Inferior parietal cortex (tissue), 1 donor: Measurements from ENCODE around the gene F11R.
"Not testable (repeated sequence)": the region's sequence is repeated elsewhere in the genome, so short reads cannot be mapped to it uniquely, and the experiment has no call there.

Experiments used
- DNase-seq: peaks from one replicate; pipeline ENCODE4 v3.0.0-alpha.2; 2016; ENCODE audit errors: extremely low spot score

F11R gene

DNA sequence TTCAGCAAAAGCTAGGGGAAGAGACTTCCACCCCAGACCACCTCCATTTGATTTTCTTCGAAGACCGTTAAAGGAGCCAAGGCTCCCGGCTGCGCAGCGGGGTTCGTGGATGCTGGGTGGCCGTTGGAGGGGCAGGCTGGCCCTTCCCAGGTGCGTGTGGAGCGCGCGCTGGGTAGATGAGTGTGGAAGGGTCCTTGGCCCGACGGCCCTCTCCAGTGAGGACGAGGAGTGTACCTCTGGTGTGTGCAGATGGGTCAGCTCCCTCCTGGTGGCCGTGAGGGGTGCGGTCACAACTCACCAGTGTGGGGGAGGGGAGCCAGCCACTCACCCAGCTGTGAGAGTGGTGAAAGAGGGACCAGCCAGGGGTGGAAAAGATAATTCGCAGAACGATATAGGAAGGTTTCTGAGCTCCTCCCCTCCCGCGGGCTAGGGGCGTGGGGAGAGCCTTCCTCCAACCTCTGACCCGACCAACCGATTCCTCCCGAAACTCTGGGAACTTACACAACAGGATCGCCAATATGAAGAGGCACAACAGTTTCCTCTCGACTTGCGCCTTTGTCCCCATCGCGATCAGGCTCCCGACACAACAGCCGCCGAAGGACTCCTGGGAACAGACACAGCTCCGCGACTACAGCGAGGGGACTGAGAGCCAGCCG lies at the start of gene F11R:
TSS of gene F11R (minus strand) at position 644 of the 656 bp plus-strand sequence. CDS start at position 565, 79 bp downstream.
- peak; percentile 47 for DNase-seq

DNA sequence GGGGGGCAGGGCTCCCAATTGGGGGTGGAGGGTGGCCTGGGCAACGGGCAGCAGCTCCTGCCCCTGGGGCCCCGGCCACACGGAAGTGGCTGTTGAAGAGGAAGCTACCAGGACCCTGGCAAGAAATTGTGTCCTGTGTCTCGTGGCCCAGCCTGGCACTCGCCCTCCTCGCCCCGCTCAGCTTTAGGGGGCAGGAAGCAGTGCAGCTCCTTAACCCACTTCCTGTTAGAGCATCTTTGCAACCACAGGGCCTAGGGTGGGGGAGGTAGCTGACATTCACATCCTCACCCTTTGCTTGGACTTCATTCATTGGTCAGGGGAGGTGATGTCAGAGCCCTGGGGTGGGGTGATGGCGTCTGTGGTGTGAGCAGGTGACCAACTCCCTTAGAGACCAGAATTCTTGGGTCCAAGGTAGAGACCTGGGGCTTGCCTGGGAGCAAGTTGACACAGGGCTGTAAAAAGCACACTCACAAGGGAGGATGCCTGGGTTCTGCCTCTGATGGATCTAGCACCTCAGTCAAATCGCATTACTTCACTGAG lies 48.8 kb upstream of the F11R start, which contains the start of gene ARHGAP30:
TSS of gene ARHGAP30 (minus strand) at position 161 of the 540 bp plus-strand sequence. CDS start 267 bp downstream, outside the sequence.
- DNase-seq: no peak

DNA sequence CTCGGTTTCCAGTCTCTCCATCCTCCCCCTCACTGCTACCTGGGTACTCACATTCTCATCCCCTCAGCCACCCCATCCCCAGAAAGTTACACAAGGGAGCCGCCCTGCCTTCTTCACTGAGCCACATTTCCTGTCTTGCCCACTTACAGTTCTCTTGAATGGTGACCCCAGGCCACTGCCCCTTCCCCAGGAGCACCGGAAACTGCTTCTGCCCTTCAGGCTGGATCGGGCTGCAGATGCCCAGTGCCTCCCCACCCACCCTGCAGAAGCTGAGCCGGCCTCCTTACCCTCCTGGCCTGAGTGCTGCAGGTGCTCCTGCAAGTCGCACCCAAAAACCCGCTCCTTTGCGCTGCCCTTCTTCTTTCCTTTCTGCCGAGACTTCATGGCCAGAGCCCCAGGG lies 48.3 kb upstream of the F11R start:
- DNase-seq: no peak

DNA sequence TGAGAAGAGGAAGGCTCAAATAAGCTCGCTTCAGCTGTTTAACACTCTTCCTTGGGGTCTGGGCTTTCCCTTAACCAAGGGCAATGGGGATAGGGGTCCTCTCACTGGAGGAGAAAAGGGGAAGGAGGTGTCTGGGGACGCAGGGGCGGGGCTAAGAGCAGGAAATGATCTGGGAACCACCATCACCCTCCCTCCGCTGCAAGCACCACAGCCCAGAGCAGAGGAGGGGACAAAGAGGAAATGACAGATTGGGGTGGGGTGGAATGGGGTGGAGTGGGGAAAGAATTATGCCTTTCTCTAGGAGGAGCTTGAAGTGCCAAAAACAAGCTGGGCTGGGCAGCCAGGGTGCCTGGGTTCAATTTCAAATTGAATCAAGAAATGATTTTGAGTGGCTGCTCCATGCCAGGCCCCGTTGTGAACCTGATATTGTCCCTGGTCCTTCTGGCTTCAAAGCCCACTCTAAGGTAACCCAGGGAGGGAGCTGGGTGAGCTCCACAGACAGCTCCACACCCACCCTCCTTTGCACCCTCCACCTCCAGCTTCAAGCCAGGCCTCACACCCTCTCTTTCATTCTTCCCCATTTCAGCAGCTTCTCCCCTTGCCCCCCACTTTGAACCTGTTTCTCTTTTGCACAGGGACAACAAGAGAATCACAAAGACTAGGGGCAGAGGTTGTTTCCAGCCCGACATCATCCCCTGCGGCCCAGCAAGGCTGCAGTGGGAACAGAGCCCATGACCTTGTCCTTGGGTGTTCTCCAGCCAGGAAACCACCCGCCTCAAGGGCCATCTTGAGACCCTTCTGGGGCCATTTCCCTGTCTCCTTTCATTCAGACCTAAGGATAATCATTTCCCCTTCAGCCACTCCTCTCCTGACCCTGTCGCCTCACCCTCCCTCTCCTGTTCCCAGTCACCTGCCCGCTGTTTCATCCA lies 47.6 kb upstream of the F11R start:
- DNase-seq: no peak

DNA sequence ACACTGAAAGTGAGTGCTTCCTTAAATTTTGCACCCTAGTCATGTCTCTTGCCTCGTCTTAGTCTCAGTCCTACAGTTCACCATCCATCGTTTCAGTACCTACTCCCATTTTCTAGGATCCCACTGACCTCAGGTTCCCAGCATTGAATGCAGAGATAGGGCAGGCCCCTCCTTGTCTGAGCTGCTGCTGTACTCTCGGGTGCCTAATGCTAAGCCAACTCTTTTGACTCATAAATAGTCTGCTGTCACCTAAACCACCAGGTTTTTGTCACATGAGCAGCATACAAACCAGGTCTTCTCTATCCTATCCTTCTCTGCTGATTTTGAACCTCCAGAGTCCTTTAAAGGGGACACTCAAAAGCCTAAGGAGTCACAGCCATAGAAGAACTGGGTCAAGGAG lies 45.7 kb upstream of the F11R start:
- no peak for DNase-seq

DNA sequence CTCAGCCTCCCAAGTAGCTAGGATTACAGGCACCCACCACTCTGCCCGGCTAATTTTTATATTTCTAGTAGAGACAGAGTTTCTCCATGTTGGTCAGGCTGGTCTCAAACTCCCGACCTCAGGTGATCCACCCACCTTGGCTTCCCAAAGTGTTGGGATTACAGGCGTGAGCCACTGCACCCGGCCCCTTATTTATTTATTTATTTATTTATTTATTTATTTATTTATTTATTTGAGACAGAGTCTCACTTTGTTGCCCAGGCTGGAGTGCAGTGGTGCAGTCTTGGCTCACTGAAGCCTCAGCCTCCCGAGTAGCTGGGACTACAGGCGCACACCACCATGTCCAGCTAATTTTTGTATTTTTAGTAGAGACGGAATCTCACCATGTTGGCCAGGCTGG lies 44.7 kb upstream of the F11R start:
- DNase-seq: not testable (repeated sequence)

DNA sequence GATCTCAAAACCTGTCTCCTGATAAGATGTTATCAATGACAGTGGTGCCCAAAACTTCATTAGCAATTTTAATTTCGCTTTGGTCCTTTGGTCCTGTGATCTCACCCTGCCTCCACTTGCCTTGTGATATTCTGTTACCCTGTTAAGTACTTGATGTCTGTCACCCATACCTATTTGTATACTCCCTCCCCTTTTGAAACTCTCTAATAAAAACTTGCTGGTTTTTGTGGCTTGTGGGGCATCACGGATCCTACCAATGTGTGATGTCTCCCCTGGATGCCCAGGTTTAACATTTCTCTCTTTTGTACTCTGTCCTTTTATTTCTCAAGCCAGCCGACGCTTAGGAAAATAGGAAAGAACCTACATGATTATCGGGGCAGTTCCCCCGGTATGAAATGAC lies 43.0 kb upstream of the F11R start:
- DNase-seq: not testable (repeated sequence)

DNA sequence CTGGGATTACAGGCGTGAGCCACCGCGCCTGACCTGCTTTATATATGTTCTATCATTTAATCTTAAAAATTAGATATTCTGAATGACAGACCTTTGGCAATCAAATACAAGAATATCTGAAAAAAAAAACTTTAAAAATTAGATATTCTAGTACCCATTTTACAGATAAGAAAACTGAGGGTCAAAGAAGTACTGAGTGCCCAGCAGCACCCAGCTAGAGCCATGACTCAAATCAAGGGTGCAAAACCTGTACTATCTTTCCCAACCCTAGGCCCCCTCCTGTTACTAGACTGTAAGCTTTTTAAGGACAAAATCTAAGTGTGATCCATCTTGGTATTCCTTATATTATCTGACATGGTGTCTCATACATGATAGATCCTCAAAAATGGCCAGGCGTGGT lies 40.5 kb upstream of the F11R start:
- no peak for DNase-seq

DNA sequence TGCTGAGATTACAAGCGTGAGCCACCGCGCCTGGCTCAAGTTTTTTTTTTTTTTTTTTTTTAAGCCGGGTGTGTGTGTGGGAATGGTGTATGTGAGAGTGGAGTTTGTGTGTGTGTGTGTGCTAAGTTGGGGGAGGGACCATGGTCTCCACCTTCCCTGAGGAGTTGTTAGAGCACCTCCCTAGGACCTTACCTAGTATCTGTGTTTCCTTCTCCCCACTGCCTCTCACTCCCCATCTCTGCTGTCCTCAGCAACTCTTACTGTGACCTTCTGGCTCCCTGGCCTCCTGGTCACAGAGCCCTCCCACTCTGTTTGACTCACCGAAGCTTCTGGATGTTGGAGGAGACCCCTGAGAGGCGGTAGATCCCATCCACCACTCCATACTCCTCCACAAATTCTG lies 38.3 kb upstream of the F11R start:
- no peak for DNase-seq

DNA sequence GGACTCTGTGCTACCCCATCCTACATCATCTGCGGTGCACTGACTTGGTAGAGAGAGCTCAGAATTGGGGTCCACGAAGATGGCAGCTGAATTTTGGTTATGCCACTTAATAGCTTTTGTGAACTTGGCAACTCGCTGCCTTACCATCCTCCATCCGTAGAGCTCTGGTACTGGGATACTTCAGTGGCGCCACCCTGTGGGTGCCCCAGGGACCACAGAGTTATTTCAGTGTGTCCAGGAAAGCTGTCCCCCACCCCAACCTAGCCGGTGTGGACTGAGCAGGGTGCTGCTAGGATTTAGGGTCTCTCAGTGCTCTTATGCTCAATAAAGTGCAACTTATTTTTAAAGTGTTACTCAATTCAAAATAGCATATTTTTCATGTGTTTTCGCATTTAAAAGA lies 33.9 kb upstream of the F11R start:
- no peak for DNase-seq

DNA sequence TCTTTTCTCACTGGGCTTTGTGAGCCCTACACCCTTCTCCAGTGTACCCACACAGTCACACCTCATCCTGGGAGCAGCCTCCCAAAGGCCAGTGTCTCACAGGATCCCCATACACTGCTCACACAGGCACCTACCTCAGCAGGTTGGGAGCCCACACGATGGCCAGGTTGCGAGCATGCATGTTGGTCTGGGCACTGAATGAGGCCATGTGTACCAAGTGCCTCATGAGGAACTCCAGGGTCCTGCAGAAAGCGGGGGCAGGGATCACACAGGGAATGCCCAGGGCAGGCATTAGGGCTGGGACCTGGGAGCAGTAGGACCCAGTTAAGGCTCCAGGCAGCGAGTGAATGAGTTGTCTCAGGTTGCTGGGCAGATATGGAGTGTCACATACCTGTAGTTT lies 33.3 kb upstream of the F11R start:
- DNase-seq: no peak

DNA sequence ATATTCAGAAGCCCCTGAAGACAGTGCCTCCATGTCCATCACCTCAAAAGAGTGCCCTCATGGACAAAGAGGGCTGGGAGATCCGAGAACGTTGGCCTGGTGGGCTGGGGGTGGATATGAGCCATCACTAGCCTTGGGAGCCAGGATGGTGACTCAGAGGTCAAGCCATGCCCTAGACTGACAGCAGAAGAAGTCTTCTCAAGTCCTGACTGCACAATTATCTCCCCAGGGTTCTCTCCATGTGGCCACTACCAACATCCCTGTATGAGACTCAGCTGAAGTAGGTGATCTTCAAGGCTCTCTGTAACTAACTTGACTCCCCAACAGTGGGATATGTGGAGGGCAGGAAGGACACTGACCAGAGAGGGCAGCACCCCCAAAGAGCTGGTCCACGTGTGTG lies 31.9 kb upstream of the F11R start:
- no peak for DNase-seq

DNA sequence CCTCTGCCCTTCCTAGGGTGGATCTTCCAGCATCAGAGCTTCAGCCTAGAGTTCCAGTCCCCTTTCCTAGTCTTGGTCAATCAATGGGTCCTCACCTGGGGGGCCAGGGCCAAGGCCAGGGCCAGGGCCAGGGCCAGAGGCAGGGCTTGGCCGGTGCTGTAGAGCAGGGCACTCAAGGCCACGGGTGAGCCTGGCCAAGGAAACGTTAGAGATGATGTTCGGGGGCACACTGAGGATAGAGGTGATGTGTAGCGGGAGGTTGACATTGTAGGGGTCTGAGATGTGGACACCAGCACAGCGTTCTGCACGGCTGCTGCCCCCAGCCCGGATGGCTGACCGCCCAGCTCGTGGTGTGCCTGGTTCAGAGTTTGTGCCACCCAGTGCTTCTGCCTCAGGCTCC lies 30.3 kb upstream of the F11R start:
- DNase-seq: no peak

DNA sequence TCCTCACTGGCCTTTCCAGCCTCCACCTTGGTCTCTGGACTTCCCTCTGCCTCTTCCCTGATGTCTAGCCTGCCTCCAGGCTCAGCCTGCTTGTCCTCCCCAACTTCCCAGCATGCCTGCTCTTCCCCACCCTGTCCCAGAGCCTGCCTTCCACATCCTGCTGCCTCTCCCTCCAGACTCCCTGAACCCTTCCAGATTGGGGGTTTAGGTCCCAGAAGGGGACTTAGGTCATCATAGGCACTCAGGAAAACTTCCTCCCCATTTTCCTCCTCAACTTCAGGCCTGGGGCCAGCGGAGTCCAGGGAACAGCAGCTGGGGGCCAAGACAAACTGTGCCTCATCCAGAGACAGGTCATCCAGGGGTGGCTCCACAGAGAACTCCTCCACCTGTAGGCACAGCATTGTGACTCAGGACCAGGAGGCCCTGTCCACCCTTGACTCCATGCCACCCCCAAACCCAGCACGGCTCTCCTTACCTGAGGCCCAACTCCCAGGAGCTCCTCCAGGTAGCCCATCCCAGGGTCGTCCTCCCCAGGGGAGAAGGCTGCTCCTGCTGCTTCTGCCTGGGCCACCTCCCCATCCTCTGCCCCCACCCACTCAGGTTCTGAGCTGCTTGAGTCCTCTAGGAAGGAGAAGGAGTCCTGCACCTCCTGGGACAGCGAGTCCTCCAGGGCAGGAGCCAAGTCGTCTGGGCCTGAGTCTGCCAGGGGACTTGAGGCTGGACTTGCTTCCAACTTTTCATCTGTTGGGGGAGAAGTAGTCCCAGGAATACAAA lies 28.2 kb upstream of the F11R start:
- DNase-seq: no peak

DNA sequence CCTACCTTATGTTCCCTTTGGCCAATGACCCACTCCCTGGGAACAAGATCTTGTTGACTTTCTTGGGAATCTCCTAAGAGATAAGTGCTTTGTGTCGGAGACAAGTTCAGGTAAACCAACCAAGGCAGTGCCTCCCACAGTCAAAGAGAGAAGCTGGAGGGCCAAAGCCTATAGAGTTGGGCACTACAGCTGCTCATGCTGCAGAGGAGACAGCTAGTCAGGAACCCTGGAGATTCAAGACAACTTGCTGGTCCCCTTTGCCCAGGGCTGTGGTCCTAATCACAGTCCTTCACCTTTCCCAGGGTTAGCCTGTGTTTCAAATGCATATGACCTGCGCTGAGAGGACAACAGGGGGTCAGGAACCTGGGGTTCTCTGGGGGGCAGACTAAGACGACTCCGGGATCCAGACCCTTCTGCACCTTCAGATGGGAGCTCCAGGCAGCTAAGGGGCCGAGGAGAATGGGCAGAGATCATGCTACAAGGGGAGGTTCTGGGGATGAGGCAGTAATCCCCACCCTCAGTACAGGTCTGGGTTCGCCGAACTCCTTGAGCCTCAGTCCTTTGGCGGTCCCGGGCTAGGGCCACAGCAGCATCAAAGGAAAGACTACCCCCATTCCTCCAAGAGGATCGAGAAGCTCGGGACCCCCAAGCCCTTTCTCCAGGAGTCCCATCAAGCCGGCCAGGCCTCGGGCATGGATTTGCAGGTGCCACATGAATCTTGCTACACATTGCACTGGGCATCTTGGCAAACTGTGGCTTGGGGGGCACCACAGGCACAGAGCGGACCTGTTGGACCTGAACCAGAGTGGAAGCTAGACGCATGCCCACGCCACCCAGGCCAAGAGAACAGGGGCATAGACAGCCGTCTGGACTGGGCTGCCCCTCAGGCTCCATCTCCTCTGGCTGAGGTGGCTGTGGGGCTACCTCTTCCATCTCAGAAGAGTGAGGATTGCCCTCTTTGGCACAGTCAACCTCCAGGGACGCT lies 26.8 kb upstream of the F11R start:
- DNase-seq: no peak

DNA sequence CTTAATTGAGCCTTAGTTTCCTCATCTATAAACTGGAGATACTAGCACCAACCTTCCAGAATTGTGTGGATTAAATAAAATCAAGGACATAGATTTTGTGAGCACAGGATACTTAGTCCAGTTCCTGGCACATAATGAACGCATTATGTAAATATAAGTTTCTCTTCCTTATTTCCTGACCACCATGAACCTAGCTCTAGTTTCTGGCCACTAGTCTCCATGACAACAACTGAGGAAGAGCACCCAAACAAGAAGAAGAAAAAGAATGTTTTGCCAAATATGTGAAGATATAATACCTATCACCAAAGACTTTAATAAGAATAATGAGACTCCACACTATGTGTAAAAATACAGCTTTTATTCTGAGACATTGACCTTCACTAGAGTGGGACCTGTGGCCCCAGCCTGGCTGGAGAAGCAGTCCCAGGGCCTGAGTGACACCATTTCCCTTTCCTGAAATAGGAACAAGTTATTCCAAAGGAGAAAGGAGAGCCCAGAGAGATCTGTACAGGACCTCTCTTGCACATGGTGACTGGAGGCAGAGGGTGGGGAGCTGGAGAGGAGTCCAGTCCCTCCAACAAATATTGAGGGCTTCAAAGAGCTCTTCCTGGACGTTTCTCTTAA lies 25.8 kb upstream of the F11R start:
- DNase-seq: no peak

DNA sequence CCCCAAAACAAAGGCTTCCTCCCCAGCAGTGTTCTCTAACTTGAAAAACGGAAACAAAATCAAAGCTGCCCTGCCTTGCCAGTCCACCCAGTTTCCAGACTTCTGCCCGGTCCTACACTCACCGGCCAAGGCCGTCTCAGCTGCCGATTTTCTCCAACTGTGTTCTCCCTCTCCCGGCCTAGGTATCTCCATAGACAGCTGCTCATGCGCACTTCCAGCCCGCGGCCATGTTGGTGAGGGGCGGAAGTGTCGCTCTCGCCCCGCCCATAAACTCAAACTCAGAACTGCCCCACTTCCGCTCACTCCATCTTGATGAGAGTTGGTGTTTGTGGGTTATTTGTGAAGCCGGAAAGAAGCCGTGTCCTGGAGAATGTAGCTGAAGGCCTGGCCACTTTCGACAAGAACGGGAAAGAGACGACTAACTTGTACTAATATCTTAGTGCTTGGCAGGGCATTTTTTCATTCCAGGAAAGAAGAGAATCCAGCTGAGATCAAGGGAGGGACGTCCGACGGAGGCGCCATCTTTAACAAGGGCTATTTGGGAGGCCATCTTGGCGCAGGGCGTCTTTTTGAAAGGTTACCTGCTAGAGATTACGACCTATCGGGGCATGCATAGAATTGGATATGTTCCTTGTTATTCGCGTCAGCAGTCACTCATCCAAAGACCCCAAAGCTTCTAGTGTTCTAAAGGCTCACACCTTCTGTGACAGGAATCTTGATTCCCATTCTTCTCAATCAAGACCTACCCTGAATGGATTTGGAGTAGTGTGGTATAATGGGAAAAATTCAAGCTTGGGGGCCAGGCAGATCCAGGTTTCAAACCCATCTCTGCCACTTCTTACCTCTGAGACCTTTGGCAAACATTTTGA lies 25.0 kb upstream of the F11R start, which contains the start of gene USF1:
TSS of gene USF1 (minus strand) at position 242 of the 869 bp plus-strand sequence. CDS start 2,702 bp downstream, outside the sequence.
- peak; percentile 98 for DNase-seq

DNA sequence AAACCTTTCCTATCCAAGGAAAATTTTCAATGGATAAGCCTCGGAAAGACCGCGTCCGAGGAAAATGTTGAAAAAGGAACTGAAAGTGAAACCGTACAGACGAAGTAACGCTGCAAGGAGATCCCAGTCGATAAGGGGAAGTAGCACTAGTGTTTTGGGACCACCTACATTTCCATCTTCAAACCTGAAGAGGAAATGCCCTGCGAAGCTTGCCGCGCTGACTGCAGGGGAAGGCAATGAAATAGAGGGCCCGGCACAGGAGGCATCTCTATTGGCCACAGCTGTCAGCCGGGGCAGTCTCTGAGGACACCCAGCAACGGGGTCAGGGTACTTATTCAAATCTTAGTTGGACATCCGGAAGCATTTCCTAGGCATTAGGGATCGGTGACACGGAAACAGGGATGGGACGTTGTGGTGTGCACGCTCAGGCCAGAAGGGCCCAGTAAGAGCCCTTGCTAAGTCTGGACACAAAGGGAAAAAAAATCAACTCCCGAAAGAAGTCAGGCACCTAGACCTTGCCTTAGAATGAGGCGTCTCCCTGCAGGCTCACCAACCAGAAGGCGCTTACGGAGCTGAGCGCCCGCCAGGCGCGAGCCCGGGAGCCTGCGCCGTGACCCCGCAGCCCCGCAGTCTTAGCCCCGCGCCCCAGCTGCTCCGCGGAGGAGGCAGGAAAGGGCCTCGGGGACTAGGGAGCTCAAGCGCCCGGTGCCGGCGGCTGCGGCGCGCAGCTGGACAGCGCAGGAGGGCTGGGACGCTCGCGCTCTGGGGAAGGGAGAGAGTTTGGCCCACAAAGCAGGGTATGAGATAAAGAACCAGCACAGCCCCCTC lies 24.2 kb upstream of the F11R start:
- peak; percentile 60 for DNase-seq
